Measurements from ENCODE around the gene NTSR1. TPM values are rescaled to one million over a fixed set of nuclear protein-coding genes. Genes with fewer than 3 reads are reported as not detected.

The NTSR1 gene
- total and polyA plus RNA-seq, 4 donors = 0.02 to 3.7 (median 0.76) TPM

DNA sequence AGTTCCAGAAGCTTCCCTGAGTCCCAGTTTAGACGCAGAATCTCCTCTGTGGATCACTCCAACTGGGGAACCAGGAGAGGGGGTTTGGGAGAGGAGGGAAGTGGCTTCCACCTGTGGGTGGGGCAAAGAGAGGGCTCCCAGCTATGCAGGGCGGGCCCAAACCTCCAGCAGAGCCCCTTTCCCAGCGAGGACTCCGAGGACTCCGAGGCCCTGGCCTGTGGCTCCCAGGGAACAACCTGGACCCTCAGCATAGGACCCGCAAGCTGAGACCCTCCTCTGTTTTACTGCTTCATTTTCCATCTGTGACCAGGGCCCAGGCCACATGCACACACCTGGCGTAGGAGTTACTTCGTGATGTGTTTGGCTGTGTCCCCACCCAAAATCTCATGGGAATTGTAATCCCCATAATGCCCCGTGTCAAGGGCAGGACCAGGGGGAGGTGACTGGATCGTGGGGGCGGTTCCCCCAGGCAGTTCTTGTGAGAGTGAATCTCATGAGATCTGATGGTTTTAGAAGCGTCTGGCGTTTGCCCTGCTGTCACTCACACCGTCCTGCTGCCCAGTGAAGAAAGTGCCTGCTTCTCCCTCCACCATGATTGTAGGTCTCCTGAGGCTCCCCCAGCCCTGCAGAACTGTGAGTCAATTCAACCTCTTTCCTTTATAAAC is 27.9 kb downstream of the NTSR1 start:
- no peak for DNase-seq
- no peaks in the 10 kb centered on the region for H3K36me3 ChIP-seq (ENCODE audit: control insufficient read depth in 4 of 4, insufficient read depth in 4 of 4, low read length in 4 of 4)
- no peak overlapping the region for H3K9ac ChIP-seq (ENCODE audit: insufficient read depth in 1 of 2, low read length in 2 of 2)
- 82 to 87% methylated on average over 14 of the region's 14 CpGs for WGBS, 2 donors
- TF ChIP-seq, protein P1, sequence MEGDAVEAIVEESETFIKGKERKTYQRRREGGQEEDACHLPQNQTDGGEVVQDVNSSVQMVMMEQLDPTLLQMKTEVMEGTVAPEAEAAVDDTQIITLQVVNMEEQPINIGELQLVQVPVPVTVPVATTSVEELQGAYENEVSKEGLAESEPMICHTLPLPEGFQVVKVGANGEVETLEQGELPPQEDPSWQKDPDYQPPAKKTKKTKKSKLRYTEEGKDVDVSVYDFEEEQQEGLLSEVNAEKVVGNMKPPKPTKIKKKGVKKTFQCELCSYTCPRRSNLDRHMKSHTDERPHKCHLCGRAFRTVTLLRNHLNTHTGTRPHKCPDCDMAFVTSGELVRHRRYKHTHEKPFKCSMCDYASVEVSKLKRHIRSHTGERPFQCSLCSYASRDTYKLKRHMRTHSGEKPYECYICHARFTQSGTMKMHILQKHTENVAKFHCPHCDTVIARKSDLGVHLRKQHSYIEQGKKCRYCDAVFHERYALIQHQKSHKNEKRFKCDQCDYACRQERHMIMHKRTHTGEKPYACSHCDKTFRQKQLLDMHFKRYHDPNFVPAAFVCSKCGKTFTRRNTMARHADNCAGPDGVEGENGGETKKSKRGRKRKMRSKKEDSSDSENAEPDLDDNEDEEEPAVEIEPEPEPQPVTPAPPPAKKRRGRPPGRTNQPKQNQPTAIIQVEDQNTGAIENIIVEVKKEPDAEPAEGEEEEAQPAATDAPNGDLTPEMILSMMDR (IDR thresholded peaks at IDR 0.05; ENCODE audit: control extremely low read depth, extremely low read depth) = no peak
- H3K27ac ChIP-seq (ENCODE audit: low read depth in 1 of 2, low read length in 1 of 2) = no peak overlapping the region
- peaks cover 0 to 5% (median 0%) of the 10 kb centered on the region in 5 donors for H3K4me1 ChIP-seq (ENCODE audit: control insufficient read depth in 5 of 5, insufficient read depth in 5 of 5, low read length in 5 of 5)
- peaks cover 2 to 27% (median 3%) of the 10 kb centered on the region in 3 donors for H3K27me3 ChIP-seq (ENCODE audit: control insufficient read depth in 3 of 3, insufficient read depth in 3 of 3, low read length in 2 of 3)
- no peak for ATAC-seq (ENCODE audit: insufficient read depth, low FRiP score)
- H3K9me3 ChIP-seq (ENCODE audit: control insufficient read depth in 4 of 4, insufficient read depth in 3 of 4, low read length in 3 of 4) = peaks cover 0 to 5% (median 0%) of the 10 kb centered on the region in 4 donors
- no peak overlapping the region for H3K4me3 ChIP-seq

DNA sequence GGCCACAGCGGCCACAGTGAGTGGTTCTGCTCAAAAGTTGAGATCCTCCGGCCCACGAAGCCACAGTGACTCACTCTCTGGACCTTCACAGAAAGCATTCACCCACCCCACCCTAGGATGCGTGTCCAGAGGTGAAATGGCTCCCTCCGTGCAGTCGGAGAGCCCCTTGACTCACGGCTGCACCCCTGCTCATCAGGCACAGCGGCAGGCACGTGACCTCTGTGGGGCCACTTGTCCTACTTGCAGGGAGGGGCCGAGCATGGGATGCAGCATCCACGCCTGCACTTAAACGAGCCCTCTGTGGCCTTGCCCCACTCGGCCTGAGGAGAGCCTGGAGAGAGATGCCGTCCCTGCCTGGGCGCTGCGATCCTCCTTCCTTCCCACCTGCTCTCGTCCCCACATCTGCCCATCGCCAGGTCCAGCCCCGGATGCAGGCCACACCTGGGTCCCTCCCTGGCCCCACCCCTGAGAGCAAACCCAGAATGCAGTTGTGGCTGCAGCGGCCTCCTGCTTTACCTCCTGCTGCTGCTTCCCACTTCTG is 28.7 kb downstream of the NTSR1 start:
- Histone ChIP-seq H3K27me3 (ENCODE audit: control insufficient read depth in 3 of 3, insufficient read depth in 3 of 3, low read length in 2 of 3) (peaks cover 2 to 23% (median 3%) of the 10 kb centered on the region in 3 donors), H3K9ac (ENCODE audit: insufficient read depth in 1 of 2, low read length in 2 of 2) (no peak overlapping the region), H3K4me3 (no peak overlapping the region), H3K27ac (ENCODE audit: low read depth in 1 of 2, low read length in 1 of 2) (no peak overlapping the region), H3K36me3 (ENCODE audit: control insufficient read depth in 4 of 4, insufficient read depth in 4 of 4, low read length in 4 of 4) (no peaks in the 10 kb centered on the region), H3K4me1 (ENCODE audit: control insufficient read depth in 5 of 5, insufficient read depth in 5 of 5, low read length in 5 of 5) (peaks cover 0 to 5% (median 0%) of the 10 kb centered on the region in 5 donors), H3K9me3 (ENCODE audit: control insufficient read depth in 4 of 4, insufficient read depth in 3 of 4, low read length in 3 of 4) (peaks cover 0 to 5% (median 0%) of the 10 kb centered on the region in 4 donors)
- 73 to 87% methylated on average over 20 of the region's 20 CpGs for WGBS, 2 donors
- ATAC-seq (ENCODE audit: insufficient read depth, low FRiP score) (no peak), DNase-seq (no peak)
- TF ChIP-seq, protein P1 (IDR thresholded peaks at IDR 0.05; ENCODE audit: control extremely low read depth, extremely low read depth) = no peak

DNA sequence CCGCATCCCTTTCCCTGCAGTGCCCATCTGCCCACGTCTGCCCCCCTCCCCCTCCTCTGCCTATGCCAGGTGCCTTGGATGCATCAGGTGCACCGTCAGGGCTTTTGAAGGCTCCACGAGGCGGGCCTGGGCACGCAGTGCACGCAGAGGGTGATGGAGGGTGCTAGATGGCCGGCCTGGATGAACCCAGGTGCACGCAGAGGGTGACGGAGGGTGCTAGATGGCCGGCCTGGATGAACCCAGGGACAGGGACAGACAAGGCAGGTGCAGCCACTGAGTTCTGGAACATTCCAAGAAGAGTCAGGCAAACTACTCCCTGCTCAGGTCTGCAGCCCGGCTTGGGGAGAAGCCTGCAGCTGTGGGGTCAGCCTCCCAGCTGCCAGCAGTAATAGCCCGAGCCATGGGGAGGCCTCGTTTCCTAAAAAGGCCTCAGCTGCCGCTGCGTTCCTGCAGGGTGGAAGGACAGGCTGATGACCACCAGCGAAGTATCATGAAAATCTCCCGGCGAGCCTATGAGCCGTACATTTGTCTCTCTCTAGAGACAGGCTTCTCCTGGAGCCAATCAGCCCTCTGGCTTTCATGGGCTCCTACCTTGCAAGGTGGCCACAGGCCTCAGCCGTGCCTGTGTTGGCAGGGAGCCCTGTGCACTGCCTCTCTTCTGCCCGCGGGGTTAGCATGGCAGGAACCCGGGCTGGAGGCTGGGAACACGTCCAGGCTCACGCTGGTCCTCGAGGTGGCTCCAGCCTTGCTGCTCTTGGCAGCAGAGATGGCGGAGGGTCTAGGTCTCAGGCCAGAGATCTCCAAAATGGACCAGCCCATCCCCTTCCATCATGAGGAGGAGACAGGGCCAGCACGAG is 29.6 kb downstream of the NTSR1 start:
- no peaks in the 10 kb centered on the region for H3K36me3 ChIP-seq (ENCODE audit: control insufficient read depth in 4 of 4, insufficient read depth in 4 of 4, low read length in 4 of 4)
- no peak overlapping the region for H3K9ac ChIP-seq (ENCODE audit: insufficient read depth in 1 of 2, low read length in 2 of 2)
- WGBS, 2 donors = 78 to 84% methylated on average over 29 of the region's 29 CpGs
- H3K27ac ChIP-seq (ENCODE audit: low read depth in 1 of 2, low read length in 1 of 2) = no peak overlapping the region
- peaks cover 0 to 5% (median 0%) of the 10 kb centered on the region in 5 donors for H3K4me1 ChIP-seq (ENCODE audit: control insufficient read depth in 5 of 5, insufficient read depth in 5 of 5, low read length in 5 of 5)
- TF ChIP-seq, protein P1 (IDR thresholded peaks at IDR 0.05; ENCODE audit: control extremely low read depth, extremely low read depth) = no peak
- H3K9me3 ChIP-seq (ENCODE audit: control insufficient read depth in 4 of 4, insufficient read depth in 3 of 4, low read length in 3 of 4) = peaks cover 0 to 2% (median 0%) of the 10 kb centered on the region in 4 donors
- peaks cover 0 to 18% (median 2%) of the 10 kb centered on the region in 3 donors for H3K27me3 ChIP-seq (ENCODE audit: control insufficient read depth in 3 of 3, insufficient read depth in 3 of 3, low read length in 2 of 3)
- no peak overlapping the region for H3K4me3 ChIP-seq
- DNase-seq (no peak), ATAC-seq (ENCODE audit: insufficient read depth, low FRiP score) (no peak)
